ENCODE measurements around the gene OLR1. TPM values are rescaled to one million over a fixed set of nuclear protein-coding genes. Genes with fewer than 3 reads are reported as not detected.

The OLR1 gene
- total RNA-seq (2021; ENCODE audit: unreplicated experiment) = 0.74 TPM
- 0.42 TPM for polyA plus RNA-seq (2012; ENCODE audit: insufficient read length)
- Bru-seq, nascent RNA = percentile 23 among the genes with signal in this experiment
- BruChase-seq, experiment 1, labeled RNA remaining after a 2-hour chase = percentile 29 among the genes with signal in this experiment
- percentile 39 among the genes with signal in this experiment for BruChase-seq, experiment 2, labeled RNA remaining after a 6-hour chase
- long read RNA-seq, partial matches to known transcripts = 0 of 1 reads
- long read RNA-seq, other reads (novel, unspliced or antisense) = 0 of 1 reads

GRCh38 chr12:10171973-10172728 lies at the start of gene OLR1:
Gene OLR1, minus strand, starts transcription at chr12:10172132. Its CDS starts 55 bp downstream, at chr12:10172077.
- Histone ChIP-seq H3K27me3 (ENCODE audit: control insufficient read depth, insufficient read depth, low read length) (no peaks in the 10 kb centered on the region), H3K4me1 (ENCODE audit: control insufficient read depth, insufficient read depth, low read length) (peaks cover 10% of the 10 kb centered on the region), H3K4me3 (ENCODE audit: low read depth in 2 of 2, low read length in 2 of 2) (no peak within 1 kb of the TSS), H3K9me3 (ENCODE audit: control insufficient read depth, insufficient read depth, low read depth, low read length) (no peaks in the 10 kb centered on the region), H3K36me3 (ENCODE audit: control insufficient read depth, insufficient read depth, low read length) (no peaks in the 10 kb centered on the region), H3K27ac (ENCODE audit: low read length) (peak within 1 kb of the TSS; percentile 65; the same call in 1 of the 2 replicates)
- ATAC-seq = no peak
- ChIA-PET POLR2A (no interaction called here), CTCF (interaction anchor here (0.8 kb wide), 1 partner anchor 19 kb away, joined by 3 read pairs; no protein-coding TSS in a partner anchor)
- TF ChIP-seq POLR2AphosphoS5 (IDR thresholded peaks at IDR 0.05; ENCODE audit: low read depth, low read length) (no peak), TCF7L2 (IDR thresholded peaks at IDR 0.05; ENCODE audit: low read depth, low read length) (no peak)
- TF ChIP-seq, protein P1, sequence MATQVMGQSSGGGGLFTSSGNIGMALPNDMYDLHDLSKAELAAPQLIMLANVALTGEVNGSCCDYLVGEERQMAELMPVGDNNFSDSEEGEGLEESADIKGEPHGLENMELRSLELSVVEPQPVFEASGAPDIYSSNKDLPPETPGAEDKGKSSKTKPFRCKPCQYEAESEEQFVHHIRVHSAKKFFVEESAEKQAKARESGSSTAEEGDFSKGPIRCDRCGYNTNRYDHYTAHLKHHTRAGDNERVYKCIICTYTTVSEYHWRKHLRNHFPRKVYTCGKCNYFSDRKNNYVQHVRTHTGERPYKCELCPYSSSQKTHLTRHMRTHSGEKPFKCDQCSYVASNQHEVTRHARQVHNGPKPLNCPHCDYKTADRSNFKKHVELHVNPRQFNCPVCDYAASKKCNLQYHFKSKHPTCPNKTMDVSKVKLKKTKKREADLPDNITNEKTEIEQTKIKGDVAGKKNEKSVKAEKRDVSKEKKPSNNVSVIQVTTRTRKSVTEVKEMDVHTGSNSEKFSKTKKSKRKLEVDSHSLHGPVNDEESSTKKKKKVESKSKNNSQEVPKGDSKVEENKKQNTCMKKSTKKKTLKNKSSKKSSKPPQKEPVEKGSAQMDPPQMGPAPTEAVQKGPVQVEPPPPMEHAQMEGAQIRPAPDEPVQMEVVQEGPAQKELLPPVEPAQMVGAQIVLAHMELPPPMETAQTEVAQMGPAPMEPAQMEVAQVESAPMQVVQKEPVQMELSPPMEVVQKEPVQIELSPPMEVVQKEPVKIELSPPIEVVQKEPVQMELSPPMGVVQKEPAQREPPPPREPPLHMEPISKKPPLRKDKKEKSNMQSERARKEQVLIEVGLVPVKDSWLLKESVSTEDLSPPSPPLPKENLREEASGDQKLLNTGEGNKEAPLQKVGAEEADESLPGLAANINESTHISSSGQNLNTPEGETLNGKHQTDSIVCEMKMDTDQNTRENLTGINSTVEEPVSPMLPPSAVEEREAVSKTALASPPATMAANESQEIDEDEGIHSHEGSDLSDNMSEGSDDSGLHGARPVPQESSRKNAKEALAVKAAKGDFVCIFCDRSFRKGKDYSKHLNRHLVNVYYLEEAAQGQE (IDR thresholded peaks at IDR 0.05; ENCODE audit: insufficient read depth in 1 of 2, low read depth in 2 of 2, low read length in 1 of 2) = no peak
- no peak for DNase-seq (ENCODE audit: low read depth, low spot score)
- intact Hi-C loops (cut with micrococcal nuclease; ENCODE audit: unreplicated experiment) (no loop called here), in situ Hi-C loops (cut with HindIII; ENCODE audit: low pct_unique_long_range_greater_than_20kb, low sequenced_read_pairs) (no loop called here)
- no TSS peak for BruUV-seq (replicated peaks)

GRCh38 chr12:10220398-10221077 lies 48.6 kb upstream of the OLR1 start:
- Histone ChIP-seq H3K27me3 (ENCODE audit: control insufficient read depth, insufficient read depth, low read length) (no peaks in the 10 kb centered on the region), H3K9me3 (ENCODE audit: control insufficient read depth, insufficient read depth, low read depth, low read length) (no peaks in the 10 kb centered on the region), H3K27ac (ENCODE audit: low read length) (no peak overlapping the region), H3K36me3 (ENCODE audit: control insufficient read depth, insufficient read depth, low read length) (no peaks in the 10 kb centered on the region; the same call in none of the 2 replicates), H3K4me1 (ENCODE audit: control insufficient read depth, insufficient read depth, low read length) (no peaks in the 10 kb centered on the region), H3K4me3 (ENCODE audit: low read depth in 2 of 2, low read length in 2 of 2) (no peak overlapping the region)
- DNase-seq (ENCODE audit: low read depth, low spot score) = no peak
- ChIA-PET POLR2A (no interaction called here), CTCF (no interaction called here)
- intact Hi-C loops (cut with micrococcal nuclease; ENCODE audit: unreplicated experiment) (no loop called here), in situ Hi-C loops (cut with HindIII; ENCODE audit: low pct_unique_long_range_greater_than_20kb, low sequenced_read_pairs) (no loop called here)
- no TSS peak for BruUV-seq (replicated peaks)
- ATAC-seq = no peak
- TF ChIP-seq SIN3A (IDR thresholded peaks at IDR 0.05; ENCODE audit: borderline replicate concordance, insufficient read depth, low read depth, low read length) = no peak
- TF ChIP-seq, protein P1 (IDR thresholded peaks at IDR 0.05; ENCODE audit: insufficient read depth in 1 of 2, low read depth in 2 of 2, low read length in 1 of 2) = no peak
- TF ChIP-seq, protein P2, sequence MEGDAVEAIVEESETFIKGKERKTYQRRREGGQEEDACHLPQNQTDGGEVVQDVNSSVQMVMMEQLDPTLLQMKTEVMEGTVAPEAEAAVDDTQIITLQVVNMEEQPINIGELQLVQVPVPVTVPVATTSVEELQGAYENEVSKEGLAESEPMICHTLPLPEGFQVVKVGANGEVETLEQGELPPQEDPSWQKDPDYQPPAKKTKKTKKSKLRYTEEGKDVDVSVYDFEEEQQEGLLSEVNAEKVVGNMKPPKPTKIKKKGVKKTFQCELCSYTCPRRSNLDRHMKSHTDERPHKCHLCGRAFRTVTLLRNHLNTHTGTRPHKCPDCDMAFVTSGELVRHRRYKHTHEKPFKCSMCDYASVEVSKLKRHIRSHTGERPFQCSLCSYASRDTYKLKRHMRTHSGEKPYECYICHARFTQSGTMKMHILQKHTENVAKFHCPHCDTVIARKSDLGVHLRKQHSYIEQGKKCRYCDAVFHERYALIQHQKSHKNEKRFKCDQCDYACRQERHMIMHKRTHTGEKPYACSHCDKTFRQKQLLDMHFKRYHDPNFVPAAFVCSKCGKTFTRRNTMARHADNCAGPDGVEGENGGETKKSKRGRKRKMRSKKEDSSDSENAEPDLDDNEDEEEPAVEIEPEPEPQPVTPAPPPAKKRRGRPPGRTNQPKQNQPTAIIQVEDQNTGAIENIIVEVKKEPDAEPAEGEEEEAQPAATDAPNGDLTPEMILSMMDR (IDR thresholded peaks at IDR 0.05) = no peak
- no peak for TF ChIP-seq POLR2AphosphoS5 (IDR thresholded peaks at IDR 0.05; ENCODE audit: low read depth, low read length)
- TF ChIP-seq TCF7L2 (IDR thresholded peaks at IDR 0.05; ENCODE audit: low read depth, low read length) = no peak

Data from Panc1 (cell line).